ENCODE data around the gene IL11RA. TPM values are rescaled to one million over a fixed set of nuclear protein-coding genes. Genes with fewer than 3 reads are reported as not detected.

The IL11RA gene
- total and polyA plus RNA-seq, 5 donors from 2014 or later = 7.3 to 228 (median 10.9) TPM

GRCh38 chr9:34669809-34670562, 18.0 kb downstream of the IL11RA start:
- H3K9me3 Mint-ChIP-seq = peaks cover 0 to 9% (median 3%) of the 10 kb centered on the region in 7 donors

GRCh38 chr9:34671307-34671706, 19.3 kb downstream of the IL11RA start:
- no peaks in the 10 kb centered on the region for H3K27me3 Mint-ChIP-seq
- Histone ChIP-seq H3K27ac (ENCODE audit: insufficient read depth, low read length, poor library complexity, severe bottlenecking) (no peak overlapping the region), H3K36me3 (ENCODE audit: control insufficient read depth, insufficient read depth, low read length) (no peaks in the 10 kb centered on the region), H3K4me1 (ENCODE audit: control insufficient read depth, insufficient read depth, low read length, poor library complexity, severe bottlenecking) (no peaks in the 10 kb centered on the region), H3K9me3 (ENCODE audit: control insufficient read depth in 2 of 2, low read length in 2 of 2) (peaks cover 2 to 7% of the 10 kb centered on the region in 2 experiments), H3K4me3 (ENCODE audit: low read depth, low read length) (no peak overlapping the region), H3K27me3 (ENCODE audit: control insufficient read depth, insufficient read depth, low read length) (no peaks in the 10 kb centered on the region)
- no peak for ATAC-seq (ENCODE audit: low read depth in 2 of 2)
- peaks cover 0 to 9% (median 3%) of the 10 kb centered on the region in 7 donors for H3K9me3 Mint-ChIP-seq
- DNase-seq = no peak
- H3K27ac Mint-ChIP-seq = no peak overlapping the region
- peaks cover 9% of the 10 kb centered on the region for H3K36me3 Mint-ChIP-seq
- H3K4me3 Mint-ChIP-seq = no peak overlapping the region
- H3K4me1 Mint-ChIP-seq = peaks cover 0 to 20% (median 3%) of the 10 kb centered on the region in 4 donors

More at GRCh38 chr9:34669809-34670562, 18.0 kb downstream of the IL11RA start:
- Mint-ChIP-seq H3K4me1 (peaks cover 5 to 27% (median 6%) of the 10 kb centered on the region in 4 donors), H3K36me3 (peaks cover 9% of the 10 kb centered on the region), H3K27ac (no peak overlapping the region), H3K27me3 (peaks cover 5% of the 10 kb centered on the region), H3K4me3 (peak overlapping the region in 1 of 4 donors; percentile 63)
- peaks cover 2 to 7% of the 10 kb centered on the region in 2 experiments for H3K9me3 ChIP-seq (ENCODE audit: control insufficient read depth in 2 of 2, low read length in 2 of 2)
- no peak overlapping the region for H3K4me3 ChIP-seq (ENCODE audit: low read depth, low read length)
- no peaks in the 10 kb centered on the region for H3K27me3 ChIP-seq (ENCODE audit: control insufficient read depth, insufficient read depth, low read length)
- H3K4me1 ChIP-seq (ENCODE audit: control insufficient read depth, insufficient read depth, low read length, poor library complexity, severe bottlenecking) = peaks cover 4% of the 10 kb centered on the region
- no peak for DNase-seq
- no peaks in the 10 kb centered on the region for H3K36me3 ChIP-seq (ENCODE audit: control insufficient read depth, insufficient read depth, low read length)
- no peak overlapping the region for H3K27ac ChIP-seq (ENCODE audit: insufficient read depth, low read length, poor library complexity, severe bottlenecking)
- ATAC-seq (ENCODE audit: low read depth in 2 of 2) = no peak

DNA sequence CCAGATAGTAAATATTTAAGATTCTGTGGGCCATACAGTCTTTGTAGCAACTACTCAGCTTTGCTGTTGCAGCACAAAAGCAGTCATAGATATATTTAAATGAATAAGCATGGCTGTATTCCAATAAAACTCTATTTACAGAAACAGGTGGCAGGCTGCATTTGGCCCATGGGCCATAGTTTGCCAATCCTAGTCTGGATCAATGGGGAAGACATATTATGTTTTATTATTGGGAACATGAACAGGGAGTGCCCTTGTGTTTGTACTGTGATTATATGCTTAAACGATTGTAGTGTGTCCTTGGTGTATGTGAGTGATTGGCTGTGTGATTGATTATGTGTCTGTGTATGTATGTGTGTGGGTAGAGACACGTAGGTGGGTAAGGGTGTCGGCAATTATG, 22.5 kb downstream of the IL11RA start:
- DNase-seq = no peak
- Histone ChIP-seq H3K27me3 (ENCODE audit: control insufficient read depth, insufficient read depth, low read length) (no peaks in the 10 kb centered on the region), H3K9me3 (ENCODE audit: control insufficient read depth in 2 of 2, low read length in 2 of 2) (peaks cover 0 to 4% of the 10 kb centered on the region in 2 experiments), H3K27ac (ENCODE audit: insufficient read depth, low read length, poor library complexity, severe bottlenecking) (no peak overlapping the region), H3K4me1 (ENCODE audit: control insufficient read depth, insufficient read depth, low read length, poor library complexity, severe bottlenecking) (no peaks in the 10 kb centered on the region), H3K4me3 (ENCODE audit: low read depth, low read length) (no peak overlapping the region), H3K36me3 (ENCODE audit: control insufficient read depth, insufficient read depth, low read length) (no peaks in the 10 kb centered on the region)
- Mint-ChIP-seq H3K36me3 (peaks cover 7% of the 10 kb centered on the region), H3K27ac (no peak overlapping the region), H3K9me3 (peaks cover 0 to 4% (median 0%) of the 10 kb centered on the region in 7 donors), H3K27me3 (no peaks in the 10 kb centered on the region), H3K4me1 (peaks cover 0 to 5% (median 3%) of the 10 kb centered on the region in 4 donors), H3K4me3 (no peak overlapping the region)
- no peak for ATAC-seq (ENCODE audit: low read depth in 2 of 2)

DNA sequence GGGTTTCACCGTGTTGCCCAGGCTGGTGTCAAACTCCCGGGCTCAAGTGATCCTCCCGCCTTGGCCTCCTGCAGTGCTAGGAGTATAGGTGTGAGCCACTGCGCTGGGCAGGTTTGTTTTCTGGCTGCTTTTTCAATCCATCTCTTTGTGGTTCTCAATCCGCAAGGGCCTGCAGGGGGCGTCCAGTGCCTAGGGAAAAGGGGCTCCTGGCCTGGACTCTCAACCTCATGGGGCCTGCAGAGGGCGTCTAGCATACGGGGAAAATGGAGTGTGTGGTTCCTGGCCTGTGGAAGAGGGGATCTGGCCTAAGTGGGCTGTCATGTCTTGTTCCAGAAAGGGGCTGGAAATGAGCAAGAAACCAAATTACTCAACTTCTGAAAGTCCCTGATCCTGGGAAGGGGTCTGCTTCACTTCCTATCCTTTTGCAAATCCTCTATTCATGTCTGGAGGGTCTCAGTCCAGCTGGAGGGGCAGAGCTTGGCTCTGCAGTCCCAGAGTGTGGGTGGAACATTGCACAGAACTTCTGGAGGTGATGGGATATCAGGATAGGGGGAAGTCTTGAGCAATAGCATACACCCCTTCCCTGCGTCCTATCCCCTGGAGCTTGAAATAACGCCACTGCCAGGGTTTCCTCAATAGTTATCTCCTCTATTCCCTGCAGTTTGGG, 23.2 kb downstream of the IL11RA start:
- H3K27ac Mint-ChIP-seq = no peak overlapping the region
- no peaks in the 10 kb centered on the region for H3K27me3 Mint-ChIP-seq
- H3K27me3 ChIP-seq (ENCODE audit: control insufficient read depth, insufficient read depth, low read length) = no peaks in the 10 kb centered on the region
- peaks cover 3% of the 10 kb centered on the region for H3K36me3 Mint-ChIP-seq
- no peaks in the 10 kb centered on the region for H3K36me3 ChIP-seq (ENCODE audit: control insufficient read depth, insufficient read depth, low read length)
- ATAC-seq (ENCODE audit: low read depth in 2 of 2) (peak in 1 of 2 donors; percentile 71), DNase-seq (peak; percentile 25 to 65 (median 32))
- H3K27ac ChIP-seq (ENCODE audit: insufficient read depth, low read length, poor library complexity, severe bottlenecking) = no peak overlapping the region
- H3K4me3 ChIP-seq (ENCODE audit: low read depth, low read length) = no peak overlapping the region
- H3K4me1 Mint-ChIP-seq = peaks cover 0 to 5% (median 3%) of the 10 kb centered on the region in 4 donors
- H3K9me3 Mint-ChIP-seq = peaks cover 0 to 4% (median 0%) of the 10 kb centered on the region in 7 donors
- H3K4me3 Mint-ChIP-seq = no peak overlapping the region
- H3K4me1 ChIP-seq (ENCODE audit: control insufficient read depth, insufficient read depth, low read length, poor library complexity, severe bottlenecking) = no peaks in the 10 kb centered on the region
- no peaks in the 10 kb centered on the region for H3K9me3 ChIP-seq (ENCODE audit: control insufficient read depth in 2 of 2, low read length in 2 of 2)

- no peaks in the 10 kb centered on the region for H3K9me3 ChIP-seq (ENCODE audit: control insufficient read depth in 2 of 2, low read length in 2 of 2)
- H3K27me3 ChIP-seq (ENCODE audit: control insufficient read depth, insufficient read depth, low read length) = no peaks in the 10 kb centered on the region
- H3K4me3 ChIP-seq (ENCODE audit: low read depth, low read length) = no peak overlapping the region
- ATAC-seq (ENCODE audit: low read depth in 2 of 2) (no peak), DNase-seq (no peak)
- no peaks in the 10 kb centered on the region for H3K4me1 ChIP-seq (ENCODE audit: control insufficient read depth, insufficient read depth, low read length, poor library complexity, severe bottlenecking)
- Mint-ChIP-seq H3K9me3 (peaks cover 0 to 2% (median 0%) of the 10 kb centered on the region in 7 donors), H3K4me1 (peaks cover 0 to 5% (median 3%) of the 10 kb centered on the region in 4 donors), H3K27me3 (no peaks in the 10 kb centered on the region), H3K4me3 (no peak overlapping the region), H3K36me3 (peaks cover 3% of the 10 kb centered on the region), H3K27ac (peak overlapping the region in 1 of 3 donors; percentile 63)
- no peak overlapping the region for H3K27ac ChIP-seq (ENCODE audit: insufficient read depth, low read length, poor library complexity, severe bottlenecking)
- no peaks in the 10 kb centered on the region for H3K36me3 ChIP-seq (ENCODE audit: control insufficient read depth, insufficient read depth, low read length)
Measured at GRCh38 chr9:34675869-34676268, 23.9 kb downstream of the IL11RA start.

DNA sequence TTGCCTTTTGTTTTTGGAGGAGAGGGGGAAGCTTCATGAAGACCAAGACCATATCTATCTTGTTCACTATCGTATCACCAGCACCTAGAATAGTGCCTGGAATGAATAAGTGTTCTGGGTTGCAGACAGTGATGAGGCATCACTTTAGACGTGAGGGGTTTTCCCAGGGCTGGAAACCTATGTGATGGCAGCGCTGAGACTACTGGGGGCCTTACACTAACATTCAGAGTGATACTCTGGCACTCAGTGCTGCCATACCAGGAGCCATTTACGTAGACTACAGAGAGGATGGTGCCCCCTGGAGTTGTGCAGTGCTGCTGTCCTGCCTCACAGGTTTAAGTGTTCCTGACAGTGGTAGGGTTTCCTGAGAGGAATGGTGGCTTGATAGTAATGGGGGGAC, 32.2 kb downstream of the IL11RA start:
- no peaks in the 10 kb centered on the region for H3K4me1 ChIP-seq (ENCODE audit: control insufficient read depth, insufficient read depth, low read length, poor library complexity, severe bottlenecking)
- Mint-ChIP-seq H3K4me1 (no peaks in the 10 kb centered on the region), H3K9me3 (no peaks in the 10 kb centered on the region), H3K27me3 (no peaks in the 10 kb centered on the region), H3K4me3 (no peak overlapping the region), H3K36me3 (peaks cover 4% of the 10 kb centered on the region), H3K27ac (no peak overlapping the region)
- H3K27ac ChIP-seq (ENCODE audit: insufficient read depth, low read length, poor library complexity, severe bottlenecking) = no peak overlapping the region
- H3K9me3 ChIP-seq (ENCODE audit: control insufficient read depth in 2 of 2, low read length in 2 of 2) = no peaks in the 10 kb centered on the region
- no peaks in the 10 kb centered on the region for H3K27me3 ChIP-seq (ENCODE audit: control insufficient read depth, insufficient read depth, low read length)
- H3K4me3 ChIP-seq (ENCODE audit: low read depth, low read length) = no peak overlapping the region
- ATAC-seq (ENCODE audit: low read depth in 2 of 2) = no peak
- DNase-seq = no peak
- H3K36me3 ChIP-seq (ENCODE audit: control insufficient read depth, insufficient read depth, low read length) = no peaks in the 10 kb centered on the region

- H3K9me3 Mint-ChIP-seq = no peaks in the 10 kb centered on the region
- H3K4me3 Mint-ChIP-seq = no peak overlapping the region
- ATAC-seq (ENCODE audit: low read depth in 2 of 2) = no peak
- no peak for DNase-seq
- Histone ChIP-seq H3K27me3 (ENCODE audit: control insufficient read depth, insufficient read depth, low read length) (no peaks in the 10 kb centered on the region), H3K36me3 (ENCODE audit: control insufficient read depth, insufficient read depth, low read length) (no peaks in the 10 kb centered on the region), H3K4me1 (ENCODE audit: control insufficient read depth, insufficient read depth, low read length, poor library complexity, severe bottlenecking) (no peaks in the 10 kb centered on the region), H3K4me3 (ENCODE audit: low read depth, low read length) (no peak overlapping the region), H3K27ac (ENCODE audit: insufficient read depth, low read length, poor library complexity, severe bottlenecking) (no peak overlapping the region), H3K9me3 (ENCODE audit: control insufficient read depth in 2 of 2, low read length in 2 of 2) (no peaks in the 10 kb centered on the region)
- no peaks in the 10 kb centered on the region for H3K27me3 Mint-ChIP-seq
- H3K36me3 Mint-ChIP-seq = peaks cover 4% of the 10 kb centered on the region
- H3K4me1 Mint-ChIP-seq = no peaks in the 10 kb centered on the region
- H3K27ac Mint-ChIP-seq = no peak overlapping the region
Measured at GRCh38 chr9:34684816-34685215, 32.8 kb downstream of the IL11RA start.
